HG02763 (cell line): ENCODE results near the gene KRTAP2-1.
"Not testable (repeated sequence)": the region's sequence is repeated elsewhere in the genome, so short reads cannot be mapped to it uniquely, and the experiment has no call there.

Source experiments
- ATAC-seq: cut with Tn5 transposase; IDR thresholded peaks from one replicate; pipeline ENCODE4 v1.9.1; 2021; ENCODE audit warnings: mild to moderate bottlenecking, moderate library complexity; ENCODE audit not compliant: unreplicated experiment

KRTAP2-1 gene

GRCh38 chr17:41058741-41059140, 11.6 kb upstream of the KRTAP2-1 start:
- ATAC-seq: no peak

GRCh38 chr17:41057547-41057946, 10.4 kb upstream of the KRTAP2-1 start:
- no peak for ATAC-seq

- ATAC-seq: not testable (repeated sequence)
These were observed 8.0 kb upstream of the KRTAP2-1 start, which contains the start of gene KRTAP2-2 for GRCh38 chr17:41055130-41055529. TSS of gene KRTAP2-2 (minus strand) at chr17:41055230. CDS start at chr17:41055211, 19 bp downstream.

- ATAC-seq: not testable (repeated sequence)
These were observed 7.4 kb upstream of the KRTAP2-1 start for GRCh38 chr17:41054556-41054955.

GRCh38 chr17:41054025-41054424, 6.9 kb upstream of the KRTAP2-1 start:
- no peak for ATAC-seq

- no peak for ATAC-seq
These were observed 5.5 kb upstream of the KRTAP2-1 start for GRCh38 chr17:41052566-41052965.

GRCh38 chr17:41049110-41049509, 2.0 kb upstream of the KRTAP2-1 start:
- ATAC-seq: no peak

GRCh38 chr17:41048441-41048840, 1.3 kb upstream of the KRTAP2-1 start:
- ATAC-seq: no peak

- ATAC-seq: no peak
These were observed 4.2 kb downstream of the KRTAP2-1 start for GRCh38 chr17:41042953-41043352.

- ATAC-seq: not testable (repeated sequence)
These were observed 6.1 kb downstream of the KRTAP2-1 start, which contains the start of gene KRTAP1-1 for GRCh38 chr17:41040783-41041571. TSS of gene KRTAP1-1 (minus strand) at chr17:41041450. CDS start at chr17:41041397, 53 bp downstream.

- ATAC-seq: no peak
These were observed 9.2 kb downstream of the KRTAP2-1 start for GRCh38 chr17:41037853-41038350.

- ATAC-seq: not testable (repeated sequence)
These were observed 12.7 kb downstream of the KRTAP2-1 start, which contains the start of gene KRTAP1-3 for GRCh38 chr17:41034346-41034935. TSS of gene KRTAP1-3 (minus strand) at chr17:41034874. CDS start at chr17:41034821, 53 bp downstream.

- ATAC-seq: no peak
These were observed 17.4 kb downstream of the KRTAP2-1 start, which contains the start of gene KRTAP1-4 for GRCh38 chr17:41029633-41030245. TSS of gene KRTAP1-4 (minus strand) at chr17:41030195. CDS start at chr17:41030078, 117 bp downstream.

GRCh38 chr17:41026715-41027471, 20.2 kb downstream of the KRTAP2-1 start, which contains the start of gene KRTAP1-5:
TSS of gene KRTAP1-5 (minus strand) at chr17:41027208. CDS start at chr17:41027155, 53 bp downstream.
- ATAC-seq: no peak

- no peak for ATAC-seq
These were observed 22.4 kb downstream of the KRTAP2-1 start for GRCh38 chr17:41024697-41025096.

- no peak for ATAC-seq
These were observed 26.8 kb downstream of the KRTAP2-1 start for GRCh38 chr17:41020336-41020735.

GRCh38 chr17:41019415-41019814, 27.7 kb downstream of the KRTAP2-1 start:
- ATAC-seq: no peak

GRCh38 chr17:41018541-41018940, 28.6 kb downstream of the KRTAP2-1 start:
- no peak for ATAC-seq

GRCh38 chr17:41016578-41017215, 30.4 kb downstream of the KRTAP2-1 start:
- no peak for ATAC-seq

- ATAC-seq: no peak
These were observed 31.7 kb downstream of the KRTAP2-1 start for GRCh38 chr17:41015454-41015853.
